OCI-LY3 (cell line): Measurements from ENCODE around the gene C21orf91.

ENCODE experiments used
- H2AFZ ChIP-seq: fragments of 200-600, 300-600 bp; shearing (Covaris generic); 2 replicates; pipeline ENCODE4 v1.6.0; 2014; ENCODE audit warnings: antibody characterized with exemption, low read depth, low read length
- H3K27ac ChIP-seq: fragments of 200-600, 300-600 bp; sonication (generic); 2 replicates; pipeline ENCODE4 v1.5.1; 2014; ENCODE audit warnings: mild to moderate bottlenecking, low read length, moderate library complexity, mixed read lengths
- H3K27me3 ChIP-seq: fragments of 200-600, 300-600 bp; sonication (generic); 2 replicates; pipeline ENCODE4 v1.6.1; 2014; ENCODE audit warnings: low read depth, low read length, mixed read lengths
- H3K36me3 ChIP-seq: fragments of 200-600, 300-600 bp; sonication (generic); replicated peaks from 2 replicates; pipeline ENCODE3; 2014; ENCODE audit warnings: low read depth, low read length, mixed read lengths
- H3K4me1 ChIP-seq: fragments of 300-600, 200-600 bp; sonication (generic); 2 replicates; pipeline ENCODE4 v1.6.1; 2014; ENCODE audit warnings: low read length, mixed read lengths
- H3K4me2 ChIP-seq: fragments of 200-600, 300-600 bp; sonication (generic); 2 replicates; pipeline ENCODE4 v1.6.1; 2014; ENCODE audit warnings: low read length, mixed read lengths
- H3K4me3 ChIP-seq: fragments of 300-600, 200-600 bp; sonication (generic); 2 replicates; pipeline ENCODE4 v1.5.1; 2014; ENCODE audit warnings: antibody characterized with exemption, mild to moderate bottlenecking, low read length, moderate library complexity
- H3K79me2 ChIP-seq: fragments of 300-600, 200-600 bp; shearing (Covaris generic); 2 replicates; pipeline ENCODE4 v1.6.1; 2014; ENCODE audit warnings: mild to moderate bottlenecking, low read length, mixed read lengths
- H3K9ac ChIP-seq: fragments of 300-600, 200-600 bp; shearing (Covaris generic); 2 replicates; pipeline ENCODE4 v1.6.0; 2014; ENCODE audit warnings: mild to moderate bottlenecking, low read length, moderate library complexity
- H3K9me3 ChIP-seq: fragments of 200-600, 300-600 bp; shearing (Covaris generic); 2 replicates; pipeline ENCODE4 v1.6.1; 2014; ENCODE audit warnings: low read length, mixed read lengths; ENCODE audit not compliant: insufficient read depth
- H4K20me1 ChIP-seq: fragments of 200-600, 300-600 bp; sonication (generic); 2 replicates; pipeline ENCODE4 v1.6.1; 2016; ENCODE audit warnings: low read length, mixed read lengths; ENCODE audit not compliant: insufficient read depth
- CTCF ChIP-seq: fragments of 200-600, 300-600 bp; sonication (generic); IDR thresholded peaks from 2 replicates; pipeline ENCODE4 v1.5.1; 2014; ENCODE audit warnings: antibody characterized with exemption, low read length, low read depth
- EZH2phosphoT487 ChIP-seq: fragments of 200-600 bp; shearing (Covaris generic); IDR thresholded peaks from 2 replicates; pipeline ENCODE4 v1.6.1; 2018; ENCODE audit warnings: antibody characterized with exemption, mixed run types, low read depth

The C21orf91 gene

GRCh38 chr21:17752171-17752570 lies 67.0 kb downstream of the C21orf91 start:
- no peak overlapping the region for H2AFZ ChIP-seq
- H3K9me3 ChIP-seq: no peaks in the 10 kb centered on the region
- H3K9ac ChIP-seq: no peak overlapping the region
- no peaks in the 10 kb centered on the region for H3K36me3 ChIP-seq
- no peaks in the 10 kb centered on the region for H3K79me2 ChIP-seq
- H3K4me1 ChIP-seq: no peaks in the 10 kb centered on the region
- TF ChIP-seq EZH2phosphoT487: no peak
- no peak for TF ChIP-seq CTCF
- no peak overlapping the region for H3K4me2 ChIP-seq
- H3K4me3 ChIP-seq: no peak overlapping the region
- no peak overlapping the region for H3K27ac ChIP-seq
- no peaks in the 10 kb centered on the region for H3K27me3 ChIP-seq
- H4K20me1 ChIP-seq: no peaks in the 10 kb centered on the region

- Histone ChIP-seq H3K4me1 (no peaks in the 10 kb centered on the region), H2AFZ (no peak overlapping the region), H3K9ac (no peak overlapping the region), H3K4me2 (no peak overlapping the region), H3K27me3 (no peaks in the 10 kb centered on the region), H3K79me2 (no peaks in the 10 kb centered on the region), H3K36me3 (no peaks in the 10 kb centered on the region), H3K27ac (no peak overlapping the region), H3K4me3 (no peak overlapping the region), H3K9me3 (no peaks in the 10 kb centered on the region), H4K20me1 (no peaks in the 10 kb centered on the region)
- TF ChIP-seq EZH2phosphoT487: no peak
- TF ChIP-seq CTCF: no peak
These were observed 72.2 kb downstream of the C21orf91 start for GRCh38 chr21:17746920-17747319.

GRCh38 chr21:17745086-17745485 lies 74.1 kb downstream of the C21orf91 start:
- H3K36me3 ChIP-seq: no peaks in the 10 kb centered on the region
- no peaks in the 10 kb centered on the region for H4K20me1 ChIP-seq
- no peaks in the 10 kb centered on the region for H3K27me3 ChIP-seq
- no peaks in the 10 kb centered on the region for H3K79me2 ChIP-seq
- H3K27ac ChIP-seq: no peak overlapping the region
- H3K4me1 ChIP-seq: no peaks in the 10 kb centered on the region
- H3K9ac ChIP-seq: no peak overlapping the region
- no peak overlapping the region for H2AFZ ChIP-seq
- TF ChIP-seq CTCF (no peak), EZH2phosphoT487 (no peak)
- no peaks in the 10 kb centered on the region for H3K9me3 ChIP-seq
- H3K4me2 ChIP-seq: no peak overlapping the region
- H3K4me3 ChIP-seq: no peak overlapping the region

GRCh38 chr21:17742940-17743592 lies 76.1 kb downstream of the C21orf91 start:
- Histone ChIP-seq H3K79me2 (no peaks in the 10 kb centered on the region), H3K9me3 (no peaks in the 10 kb centered on the region), H3K27me3 (no peaks in the 10 kb centered on the region), H4K20me1 (no peaks in the 10 kb centered on the region), H3K36me3 (no peaks in the 10 kb centered on the region), H3K27ac (no peak overlapping the region), H3K4me1 (no peaks in the 10 kb centered on the region), H3K9ac (no peak overlapping the region), H3K4me3 (no peak overlapping the region), H3K4me2 (no peak overlapping the region), H2AFZ (no peak overlapping the region)
- TF ChIP-seq EZH2phosphoT487: no peak
- no peak for TF ChIP-seq CTCF
